ENCODE measurements around the gene ADAT3. TPM values are rescaled to one million over a fixed set of nuclear protein-coding genes. Genes with fewer than 3 reads are reported as not detected.

ADAT3 gene
- total RNA-seq, 1 experiment from 2014 or later: 1.3 TPM

- DNase-seq (ENCODE audit: low read depth): no peak
These were observed 51.8 kb downstream of the ADAT3 start for GRCh38 chr19:1956868-1957492.

- no peak for DNase-seq (ENCODE audit: low read depth)
These were observed 52.5 kb downstream of the ADAT3 start for GRCh38 chr19:1957562-1958248.

DNA sequence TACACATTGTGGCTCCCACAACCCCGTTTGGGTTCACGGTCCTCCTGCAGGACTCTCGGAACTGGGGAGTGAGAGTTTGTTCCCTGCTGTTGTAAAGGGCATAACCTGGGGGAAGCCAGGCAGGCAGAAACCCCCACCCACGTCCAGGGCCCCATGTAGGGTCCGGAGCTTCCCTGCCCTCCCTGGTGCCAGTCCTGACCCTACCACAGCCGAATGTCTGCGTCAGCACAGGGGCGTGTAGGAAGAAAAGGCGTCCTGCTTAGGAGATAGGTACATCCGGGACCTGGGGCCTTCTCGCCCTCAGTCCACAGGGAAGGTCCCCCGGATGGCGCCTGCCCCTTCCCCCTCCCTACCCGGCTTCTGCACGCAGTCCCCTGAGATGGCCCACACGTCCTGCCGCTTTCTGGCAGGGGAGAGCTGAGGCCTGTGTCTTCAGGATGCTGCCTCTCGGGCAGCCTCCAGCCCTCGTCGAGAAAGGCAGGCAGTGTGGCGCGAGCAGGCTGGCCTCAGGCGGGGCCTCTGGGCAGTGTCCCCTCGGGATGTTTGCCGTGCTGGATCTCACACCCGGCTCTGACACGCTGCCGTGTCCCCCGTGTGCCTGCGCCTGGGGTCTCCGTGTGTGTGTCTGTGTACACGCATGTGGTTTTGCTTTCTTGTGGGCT lies 54.9 kb downstream of the ADAT3 start:
- DNase-seq (ENCODE audit: low read depth): no peak

DNA sequence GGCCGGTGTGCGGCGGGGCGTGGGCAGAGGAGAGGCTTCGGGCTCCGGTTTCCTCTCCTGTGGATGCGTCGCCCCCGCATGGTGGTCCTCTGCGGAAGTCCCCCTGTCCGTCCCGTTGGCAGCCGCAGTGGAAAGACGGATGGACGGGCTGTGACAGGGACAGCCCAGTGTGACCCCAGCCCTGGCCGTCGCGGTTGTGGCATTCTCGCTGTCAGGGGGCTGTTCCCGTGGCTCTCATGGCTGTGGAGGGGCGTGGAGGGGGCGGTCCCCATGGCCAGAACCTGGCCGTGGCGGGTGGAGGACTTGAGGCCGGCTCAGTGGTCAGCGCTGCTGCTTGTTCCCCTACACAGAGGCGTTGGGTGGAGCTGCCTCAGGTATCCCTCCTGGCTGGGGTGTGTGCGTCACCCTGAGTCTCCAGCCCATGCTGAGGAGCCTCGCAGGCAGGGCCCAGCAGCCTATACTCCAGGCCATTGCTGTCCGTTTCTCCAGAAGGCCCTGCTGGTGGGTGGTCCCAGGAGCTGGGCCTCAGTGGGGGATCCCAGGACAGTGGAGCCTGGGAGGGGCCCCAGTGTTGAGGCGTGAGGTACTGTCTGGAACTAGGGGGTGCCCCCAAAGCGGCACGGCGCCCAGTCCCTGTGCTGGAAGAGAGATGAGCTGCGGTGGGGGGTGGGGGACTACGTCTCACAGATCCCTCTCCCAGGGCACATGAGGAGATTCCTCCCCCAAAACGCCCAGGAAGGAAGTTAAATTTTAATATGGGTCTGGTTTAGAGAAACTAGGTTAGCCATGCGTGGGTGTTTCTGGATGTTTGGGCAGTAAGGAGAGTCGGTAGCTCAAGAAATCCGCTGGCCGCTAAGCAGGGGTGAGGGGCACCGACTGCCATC lies 56.0 kb downstream of the ADAT3 start:
- no peak for DNase-seq (ENCODE audit: low read depth)

DNA sequence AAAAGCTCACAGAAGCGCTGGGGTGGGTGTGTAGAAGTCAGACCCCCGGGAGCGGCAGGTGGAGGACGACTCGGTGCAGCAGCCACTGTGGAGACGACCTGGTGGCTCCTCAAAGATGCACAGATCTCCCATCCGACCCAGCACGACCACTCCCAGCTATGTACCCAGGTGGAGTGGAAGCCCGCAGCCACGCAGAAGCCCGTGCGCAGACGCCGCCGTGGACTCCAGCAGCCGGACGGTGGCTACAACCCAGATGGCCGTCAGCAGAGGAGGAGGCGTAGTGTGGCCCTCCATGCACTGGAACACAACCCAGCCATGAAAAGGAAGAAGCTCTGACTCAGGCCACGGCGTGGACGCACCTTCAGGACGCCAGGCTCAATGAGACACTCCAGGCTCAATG lies 57.5 kb downstream of the ADAT3 start:
- no peak for DNase-seq (ENCODE audit: low read depth)

Other genes with a start within 250 kb of the ADAT3 start
- not detected in 2 replicates for gene ONECUT3, start 151.9 kb upstream of the ADAT3 start, total RNA-seq (2014; rRNA removed; shearing (Covaris generic))
- gene ATP8B3, start 93.1 kb upstream of the ADAT3 start, total RNA-seq (2014; rRNA removed; shearing (Covaris generic)): 5.5 and 7.8 TPM in 2 replicates
- gene REXO1, start 56.9 kb upstream of the ADAT3 start, total RNA-seq (2014; rRNA removed; shearing (Covaris generic)): 3.3 and 3.5 TPM in 2 replicates
- gene KLF16, start 41.8 kb upstream of the ADAT3 start, total RNA-seq (2014; rRNA removed; shearing (Covaris generic)): 2.9 and 4.2 TPM in 2 replicates
- gene ABHD17A, start 19.9 kb upstream of the ADAT3 start, total RNA-seq (2014; rRNA removed; shearing (Covaris generic)): 42.1 and 61.5 TPM in 2 replicates
- gene SCAMP4, start within 50 bp of the ADAT3 start, total RNA-seq (2014; rRNA removed; shearing (Covaris generic)): 55.2 and 67.9 TPM in 2 replicates
- gene CSNK1G2, start 35.8 kb downstream of the ADAT3 start, total RNA-seq (2014; rRNA removed; shearing (Covaris generic)): 38.6 and 45.4 TPM in 2 replicates
- 37.0 and 42.1 TPM in 2 replicates for gene BTBD2, start 110.3 kb downstream of the ADAT3 start, total RNA-seq (2014; rRNA removed; shearing (Covaris generic))
- 52.0 and 54.4 TPM in 2 replicates for gene MKNK2, start 145.8 kb downstream of the ADAT3 start, total RNA-seq (2014; rRNA removed; shearing (Covaris generic))
- gene MOB3A, start 190.9 kb downstream of the ADAT3 start, total RNA-seq (2014; rRNA removed; shearing (Covaris generic)): 24.2 and 26.6 TPM in 2 replicates
- 1.4 and 2.2 TPM in 2 replicates for gene IZUMO4, start 191.5 kb downstream of the ADAT3 start, total RNA-seq (2014; rRNA removed; shearing (Covaris generic))
- gene AP3D1, start 246.2 kb downstream of the ADAT3 start, total RNA-seq (2014; rRNA removed; shearing (Covaris generic)): 49.6 and 50.0 TPM in 2 replicates

Data from RPMI7951 (cell line).